Measurements from ENCODE around the gene ERCC5.
A peak's percentile ranks its signal among the peaks of the same experiment; 100 is the strongest.

The ERCC5 gene

DNA sequence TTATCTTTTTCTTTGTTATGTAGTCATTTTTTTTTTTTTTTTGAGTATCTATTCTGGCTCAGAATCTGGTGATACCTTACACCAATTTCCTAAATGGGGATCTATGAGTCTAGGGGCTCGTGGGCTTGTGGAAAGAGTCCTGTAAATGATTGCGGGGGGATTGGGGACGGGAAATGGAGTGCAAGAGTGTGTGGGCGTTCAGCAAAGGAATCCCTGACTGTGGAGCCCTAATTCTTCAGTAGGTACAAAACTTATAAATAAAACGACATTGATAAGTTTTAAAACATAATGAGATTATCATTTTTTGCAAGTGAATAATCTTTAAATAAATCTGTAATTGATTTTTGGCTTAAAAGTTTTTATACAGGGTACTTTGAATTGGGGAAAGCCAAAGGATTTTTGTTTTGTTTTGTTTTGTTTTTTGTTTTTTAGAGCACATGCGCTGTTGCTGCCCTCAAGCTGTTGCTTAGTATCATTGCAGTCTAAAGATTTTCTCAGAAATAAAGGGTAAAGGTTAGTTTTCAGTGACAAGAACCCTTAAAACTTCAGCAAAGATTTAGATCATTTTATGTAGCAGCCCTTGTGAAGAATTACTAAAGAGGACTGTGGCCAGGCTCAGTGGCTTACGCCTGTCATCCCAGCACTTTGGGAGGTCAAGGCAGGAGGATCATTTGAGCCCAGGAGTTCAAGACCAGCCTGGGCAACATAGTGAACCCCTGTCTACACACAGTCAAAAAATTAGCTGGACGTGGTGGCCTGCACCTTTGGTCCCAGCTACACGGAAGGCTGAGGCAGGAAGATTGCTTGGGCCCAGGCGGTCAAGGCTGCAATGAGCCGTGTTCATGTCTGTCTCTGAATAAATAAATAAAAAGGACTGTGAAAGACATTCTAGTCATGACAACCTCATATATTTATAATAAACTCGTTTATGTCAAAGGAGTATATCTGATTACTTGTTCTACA is 1.7 kb downstream of the ERCC5 start:
- Mint-ChIP-seq H3K27ac (peak overlapping the region; percentile 85 to 93 (median 92)), H3K9me3 (no peaks in the 10 kb centered on the region)
- TF ChIP-seq, protein P1, sequence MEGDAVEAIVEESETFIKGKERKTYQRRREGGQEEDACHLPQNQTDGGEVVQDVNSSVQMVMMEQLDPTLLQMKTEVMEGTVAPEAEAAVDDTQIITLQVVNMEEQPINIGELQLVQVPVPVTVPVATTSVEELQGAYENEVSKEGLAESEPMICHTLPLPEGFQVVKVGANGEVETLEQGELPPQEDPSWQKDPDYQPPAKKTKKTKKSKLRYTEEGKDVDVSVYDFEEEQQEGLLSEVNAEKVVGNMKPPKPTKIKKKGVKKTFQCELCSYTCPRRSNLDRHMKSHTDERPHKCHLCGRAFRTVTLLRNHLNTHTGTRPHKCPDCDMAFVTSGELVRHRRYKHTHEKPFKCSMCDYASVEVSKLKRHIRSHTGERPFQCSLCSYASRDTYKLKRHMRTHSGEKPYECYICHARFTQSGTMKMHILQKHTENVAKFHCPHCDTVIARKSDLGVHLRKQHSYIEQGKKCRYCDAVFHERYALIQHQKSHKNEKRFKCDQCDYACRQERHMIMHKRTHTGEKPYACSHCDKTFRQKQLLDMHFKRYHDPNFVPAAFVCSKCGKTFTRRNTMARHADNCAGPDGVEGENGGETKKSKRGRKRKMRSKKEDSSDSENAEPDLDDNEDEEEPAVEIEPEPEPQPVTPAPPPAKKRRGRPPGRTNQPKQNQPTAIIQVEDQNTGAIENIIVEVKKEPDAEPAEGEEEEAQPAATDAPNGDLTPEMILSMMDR (IDR thresholded peaks at IDR 0.05; ENCODE audit: unreplicated experiment in 3 of 3): peak; percentile 73 to 85 (median 76)

DNA sequence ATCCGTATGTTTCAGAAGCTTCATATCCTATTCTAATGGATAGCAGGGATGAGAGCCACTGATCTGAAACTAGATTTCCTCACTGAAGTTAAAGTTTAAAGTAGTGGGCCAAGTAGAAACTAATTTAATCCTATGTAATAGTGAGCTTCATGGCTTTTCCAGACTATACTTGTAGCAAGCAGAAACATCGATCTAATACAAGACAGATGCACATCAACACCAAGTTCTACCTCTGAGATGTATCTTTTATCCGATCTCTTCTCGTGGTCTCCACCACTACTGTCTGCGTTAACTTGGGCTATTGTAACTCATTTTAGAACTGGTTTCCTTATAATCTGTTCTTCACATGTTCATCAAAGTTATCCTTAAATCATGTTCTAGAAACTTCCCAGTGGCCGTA is 3.1 kb downstream of the ERCC5 start:
- Mint-ChIP-seq H3K4me1 (peaks cover 22% of the 10 kb centered on the region), H3K4me3 (peak overlapping the region; percentile 1 to 72 (median 59)), H3K27me3 (ENCODE audit: low read depth) (no peaks in the 10 kb centered on the region), H3K27ac (no peak overlapping the region), H3K9me3 (no peaks in the 10 kb centered on the region), H3K36me3 (ENCODE audit: low read depth) (peaks cover 10% of the 10 kb centered on the region)
- TF ChIP-seq, protein P1 (IDR thresholded peaks at IDR 0.05; ENCODE audit: unreplicated experiment in 3 of 3): no peak

More for the DNA sequence above, 1.7 kb downstream of the ERCC5 start:
- H3K4me3 Mint-ChIP-seq: peak overlapping the region; percentile 91 to 93 (median 91)
- peaks cover 1% of the 10 kb centered on the region for H3K36me3 Mint-ChIP-seq (ENCODE audit: low read depth)
- peaks cover 22% of the 10 kb centered on the region for H3K4me1 Mint-ChIP-seq
- H3K27me3 Mint-ChIP-seq (ENCODE audit: low read depth): no peaks in the 10 kb centered on the region

DNA sequence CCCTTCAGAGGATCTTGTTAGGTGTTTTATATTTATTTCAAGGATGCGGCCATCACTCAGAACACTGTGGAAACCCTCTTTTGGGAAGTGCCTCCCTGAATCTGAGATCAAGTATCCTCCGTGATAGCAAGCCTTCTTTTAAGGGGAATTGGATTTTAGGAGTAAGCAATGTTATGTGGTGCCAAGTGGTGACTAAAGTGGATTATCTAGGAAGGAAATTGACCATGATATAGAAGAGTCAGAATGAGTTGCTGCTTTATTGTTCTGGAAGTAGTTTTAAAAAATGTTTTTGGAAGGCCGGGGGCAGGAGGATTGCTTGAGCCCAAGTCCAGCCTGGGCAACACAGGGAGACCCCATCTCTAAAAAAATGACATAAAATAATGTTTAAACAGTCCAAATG is 6.7 kb downstream of the ERCC5 start:
- Mint-ChIP-seq H3K4me1 (peaks cover 8% of the 10 kb centered on the region), H3K36me3 (ENCODE audit: low read depth) (peaks cover 35% of the 10 kb centered on the region), H3K27ac (no peak overlapping the region), H3K9me3 (no peaks in the 10 kb centered on the region), H3K4me3 (no peak overlapping the region), H3K27me3 (ENCODE audit: low read depth) (no peaks in the 10 kb centered on the region)
- TF ChIP-seq, protein P1 (IDR thresholded peaks at IDR 0.05; ENCODE audit: unreplicated experiment in 3 of 3): no peak

DNA sequence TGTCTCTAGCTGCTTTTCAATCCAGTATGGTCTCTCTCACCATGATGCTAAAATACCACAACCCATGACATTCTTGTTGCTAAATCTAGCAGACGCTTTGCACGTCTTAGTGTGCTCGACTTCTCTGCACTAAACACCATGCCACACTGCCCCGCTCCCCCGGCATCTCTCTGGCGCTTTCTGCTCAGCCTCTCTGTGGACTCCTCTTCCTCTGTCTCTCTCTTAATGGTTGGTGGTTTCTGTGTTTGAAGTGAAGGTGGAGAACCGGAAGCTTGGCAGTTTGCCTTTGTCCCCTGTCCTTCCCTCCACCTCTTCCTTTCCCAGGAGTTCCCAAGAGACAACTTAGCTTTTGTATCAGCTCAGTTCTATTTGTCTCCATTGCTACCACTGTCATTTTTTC is 8.8 kb downstream of the ERCC5 start:
- Mint-ChIP-seq H3K4me3 (no peak overlapping the region), H3K9me3 (no peaks in the 10 kb centered on the region), H3K27ac (no peak overlapping the region), H3K4me1 (no peaks in the 10 kb centered on the region), H3K27me3 (ENCODE audit: low read depth) (no peaks in the 10 kb centered on the region), H3K36me3 (ENCODE audit: low read depth) (peaks cover 49% of the 10 kb centered on the region)
- TF ChIP-seq, protein P1 (IDR thresholded peaks at IDR 0.05; ENCODE audit: unreplicated experiment in 3 of 3): no peak

DNA sequence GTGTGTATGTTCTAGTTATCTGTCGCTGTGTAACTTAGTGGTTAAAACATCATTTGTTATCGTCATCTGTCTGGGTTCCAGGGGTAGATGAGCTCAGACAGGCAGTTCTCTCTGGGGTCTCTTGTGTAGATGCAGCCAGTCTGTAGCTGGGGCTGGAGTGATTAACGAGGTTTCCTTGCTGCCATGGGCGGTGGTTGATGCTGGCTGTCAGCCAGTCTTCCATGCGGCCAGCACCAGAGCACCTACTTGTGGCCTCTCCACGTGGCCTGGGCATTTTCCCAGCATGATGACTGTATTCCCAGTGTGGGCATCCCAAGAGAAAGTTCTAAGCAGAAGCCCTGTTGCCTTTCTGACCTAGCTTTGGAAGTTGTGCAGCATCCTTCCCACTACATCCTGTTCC is 10.7 kb downstream of the ERCC5 start:
- H3K27me3 Mint-ChIP-seq (ENCODE audit: low read depth): no peaks in the 10 kb centered on the region
- no peaks in the 10 kb centered on the region for H3K9me3 Mint-ChIP-seq
- no peak overlapping the region for H3K27ac Mint-ChIP-seq
- no peak overlapping the region for H3K4me3 Mint-ChIP-seq
- TF ChIP-seq, protein P1 (IDR thresholded peaks at IDR 0.05; ENCODE audit: unreplicated experiment in 3 of 3): no peak
- H3K4me1 Mint-ChIP-seq: no peaks in the 10 kb centered on the region
- peaks cover 61% of the 10 kb centered on the region for H3K36me3 Mint-ChIP-seq (ENCODE audit: low read depth)

Measured in nephron (organoid).